Tibial nerve (tissue), 4 donors: ENCODE results near the gene BLM.

Experiments used
- CTCF ChIP-seq, 5 experiments: fragments of 200-600 bp in 3 of 5; fragments of 450-650 bp in 2 of 5; sonication (generic) in 3 of 5; IDR thresholded peaks; one replicate each; pipeline ENCODE4 v1.5.1; 2016 to 2019; ENCODE audit warnings: antibody characterized with exemption in 5 of 5, mild to moderate bottlenecking in 3 of 5, moderate library complexity in 2 of 5
- EP300 ChIP-seq, 2 donors: sonication (generic); formaldehyde crosslinking; IDR thresholded peaks; one replicate each; pipeline ENCODE4 v1.6.1; 2017; ENCODE audit warnings: antibody characterized with exemption in 2 of 2, mild to moderate bottlenecking in 1 of 2

- TF ChIP-seq CTCF (IDR thresholded peaks at IDR 0.05) (no peak), EP300 (IDR thresholded peaks at IDR 0.05) (no peak)
Measured at GRCh38 chr15:90718232-90718631, 1.1 kb downstream of the BLM start.
